Prostate gland (tissue), 2 donors: Measurements from ENCODE around the gene C16orf89. TPM values are rescaled to one million over a fixed set of nuclear protein-coding genes. Genes with fewer than 3 reads are reported as not detected.

ENCODE experiments used
- DNase-seq: peaks from one replicate; pipeline ENCODE4 v3.0.0-alpha.2; 2019; ENCODE audit warnings: low spot score
- H3K27ac ChIP-seq, 2 donors: fragments of 200-600 bp; sonication (generic); 2 replicates each; pipeline ENCODE4 v1.5.1; 2017 to 2019
- H3K27me3 ChIP-seq: fragments of 200-600 bp; sonication (generic); replicated peaks from 2 replicates; pipeline ENCODE4 v1.5.1; 2019; ENCODE audit not compliant: insufficient read depth
- H3K36me3 ChIP-seq, 2 donors: fragments of 200-600 bp; sonication (generic); 1 replicate in 1 of 2; 2 replicates in 1 of 2; pipeline versions ENCODE4 v1.5.1 to v1.8.1; 2017 to 2019
- H3K4me1 ChIP-seq: fragments of 200-600 bp; sonication (generic); replicated peaks from 2 replicates; pipeline ENCODE4 v1.5.1; 2019
- H3K4me3 ChIP-seq, 2 donors: fragments of 200-600 bp; sonication (generic); 2 replicates each; pipeline ENCODE4 v1.5.1; 2017 to 2019
- H3K9me3 ChIP-seq: fragments of 200-600 bp; sonication (generic); 2 replicates; pipeline ENCODE4 v1.5.1; 2017
- CTCF ChIP-seq, 4 experiments: fragments of 200-600 bp in 2 of 4; fragments of 450-650 bp in 2 of 4; sonication (generic) in 2 of 4; IDR thresholded peaks; 1 replicate in 3 of 4; 2 replicates in 1 of 4; pipeline ENCODE4 v1.5.1; 2016 to 2019; ENCODE audit warnings: antibody characterized with exemption in 4 of 4, mild to moderate bottlenecking in 2 of 4, moderate library complexity in 2 of 4
- POLR2A ChIP-seq: fragments of 450-650 bp; IDR thresholded peaks from one replicate; pipeline ENCODE4 v1.6.1; 2016; ENCODE audit warnings: antibody characterized with exemption, mild to moderate bottlenecking
- POLR2AphosphoS5 ChIP-seq: sonication (generic); formaldehyde crosslinking; IDR thresholded peaks from one replicate; pipeline ENCODE4 v1.6.1; 2017; ENCODE audit warnings: antibody characterized with exemption
- WGBS: methylation state at CpG from one replicate; pipeline ENCODE4 v1.1.5; 2018; 5-methylcytosine and 5-hydroxymethylcytosine counted together
- intact Hi-C: fragments of 100-400 bp; cut with DNase I; formaldehyde crosslinking; loops from one replicate; pipeline ENCODE4 v1.14.2; 2022
- total RNA-seq, 2 donors: library from RNA; depleted of rRNA; stranded (reverse); fragments of >200 nt; gene quantifications; one replicate each; pipeline ENCODE4 v1.1.0, GENCODE V29; 2016

Gene C16orf89
- total RNA-seq, 2 donors from 2014 or later: 6.6 to 29.4 TPM

- Histone ChIP-seq H3K36me3 (no peaks in the 10 kb centered on the region), H3K27me3 (no peaks in the 10 kb centered on the region), H3K27ac (no peak overlapping the region), H3K4me3 (no peak overlapping the region), H3K9me3 (no peaks in the 10 kb centered on the region), H3K4me1 (no peaks in the 10 kb centered on the region)
- intact Hi-C loops: no loop called here
- TF ChIP-seq POLR2AphosphoS5 (no peak), CTCF (IDR thresholded peaks at IDR 0.05) (no peak), POLR2A (no peak)
- DNase-seq: no peak
- 67% methylated on average over 19 of the region's 19 CpGs for WGBS
These were observed 2.7 kb downstream of the C16orf89 start for GRCh38 chr16:5062790-5063765.

- WGBS: 66% methylated on average over 11 of the region's 11 CpGs
- no peak for DNase-seq
These were observed 3.7 kb downstream of the C16orf89 start for GRCh38 chr16:5062051-5062450.

GRCh38 chr16:5060073-5060641, 5.6 kb downstream of the C16orf89 start:
- H3K36me3 ChIP-seq: no peaks in the 10 kb centered on the region
- no peak overlapping the region for H3K27ac ChIP-seq
- no peaks in the 10 kb centered on the region for H3K9me3 ChIP-seq
- 73% methylated on average over 10 of the region's 10 CpGs for WGBS
- no peaks in the 10 kb centered on the region for H3K4me1 ChIP-seq
- no peak overlapping the region for H3K4me3 ChIP-seq
- TF ChIP-seq POLR2A: no peak
- TF ChIP-seq POLR2AphosphoS5: no peak
- no peak for TF ChIP-seq CTCF (IDR thresholded peaks at IDR 0.05)
- no peak for DNase-seq
- no peaks in the 10 kb centered on the region for H3K27me3 ChIP-seq
- intact Hi-C loops: no loop called here

More at GRCh38 chr16:5062051-5062450, 3.7 kb downstream of the C16orf89 start:
- Histone ChIP-seq H3K27ac (no peak overlapping the region), H3K27me3 (no peaks in the 10 kb centered on the region), H3K4me3 (no peak overlapping the region), H3K9me3 (no peaks in the 10 kb centered on the region), H3K36me3 (no peaks in the 10 kb centered on the region), H3K4me1 (no peaks in the 10 kb centered on the region)
- no peak for TF ChIP-seq POLR2A
- no peak for TF ChIP-seq POLR2AphosphoS5
- TF ChIP-seq CTCF (IDR thresholded peaks at IDR 0.05): no peak
- intact Hi-C loops: no loop called here

GRCh38 chr16:5059386-5060072, 6.2 kb downstream of the C16orf89 start:
- Histone ChIP-seq H3K9me3 (no peaks in the 10 kb centered on the region), H3K27ac (no peak overlapping the region), H3K4me3 (no peak overlapping the region), H3K36me3 (no peaks in the 10 kb centered on the region), H3K4me1 (no peaks in the 10 kb centered on the region), H3K27me3 (no peaks in the 10 kb centered on the region)
- TF ChIP-seq CTCF (IDR thresholded peaks at IDR 0.05) (no peak), POLR2A (no peak), POLR2AphosphoS5 (no peak)
- WGBS: 75% methylated on average over 6 of the region's 6 CpGs
- intact Hi-C loops: no loop called here
- DNase-seq: no peak
